IPS DF 6.9 (cell line): ENCODE data around the gene NLK.
"Not testable (repeated sequence)": the region's sequence is repeated elsewhere in the genome, so short reads cannot be mapped to it uniquely, and the experiment has no call there.

Experiments
- DNase-seq: peaks from one replicate; pipeline ENCODE4 v3.0.0-alpha.2; 2013; ENCODE audit warnings: low read depth, low spot score
- H3K27ac ChIP-seq: one replicate; pipeline ENCODE4 v1.5.1; 2013; ENCODE audit warnings: low read length, control low read depth
- H3K27me3 ChIP-seq: 2 replicates; pipeline ENCODE4 v1.6.1; 2013; ENCODE audit warnings: mild to moderate bottlenecking, low read length; ENCODE audit not compliant: control insufficient read depth, insufficient read depth
- H3K36me3 ChIP-seq: 2 replicates; pipeline ENCODE4 v1.6.1; 2013; ENCODE audit warnings: low read length; ENCODE audit not compliant: control insufficient read depth, insufficient read depth
- H3K4me1 ChIP-seq: 2 replicates; pipeline ENCODE4 v1.6.1; 2013; ENCODE audit warnings: low read length; ENCODE audit not compliant: control insufficient read depth, insufficient read depth
- H3K4me3 ChIP-seq: 2 replicates; pipeline ENCODE4 v1.5.1; 2013; ENCODE audit warnings: mild to moderate bottlenecking, low read length
- H3K9me3 ChIP-seq: 2 replicates; pipeline ENCODE4 v1.6.1; 2013; ENCODE audit warnings: low read length, inconsistent platforms; ENCODE audit not compliant: control insufficient read depth, insufficient read depth
- WGBS: extraction: QIAGEN DNeasy Blood & Tissue Kit; methylation state at CpG from one replicate; pipeline ENCODE4 v1.1.7; 2013; ENCODE audit warnings: mixed read lengths, missing lambda C conversion rate; ENCODE audit not compliant: insufficient read length, insufficient coverage; 5-methylcytosine and 5-hydroxymethylcytosine counted together

The NLK gene

GRCh38 chr17:28042657-28042720 is at the start of gene NLK:
Gene NLK (plus strand): TSS chr17:28042677. CDS start chr17:28042874, 197 bp downstream.
- no CpG with 5 or more reads among the region's 1 CpG for WGBS
- Histone ChIP-seq H3K4me3 (peak within 1 kb of the TSS; percentile 81), H3K27me3 (no peaks in the 10 kb centered on the region), H3K9me3 (no peaks in the 10 kb centered on the region), H3K4me1 (peaks cover 5% of the 10 kb centered on the region), H3K27ac (no peak within 1 kb of the TSS), H3K36me3 (no peaks in the 10 kb centered on the region; the same call in 1 of the 2 replicates)
- DNase-seq, result no peak

GRCh38 chr17:27993161-27993695 is 49.2 kb upstream of the NLK start:
- no peaks in the 10 kb centered on the region for H3K9me3 ChIP-seq
- no peak overlapping the region for H3K27ac ChIP-seq
- WGBS, result no CpG with 5 or more reads among the region's 3 CpGs
- H3K27me3 ChIP-seq, result no peaks in the 10 kb centered on the region; the same call in 1 of the 2 replicates
- no peaks in the 10 kb centered on the region for H3K36me3 ChIP-seq
- H3K4me1 ChIP-seq, result no peaks in the 10 kb centered on the region
- no peak for DNase-seq
- H3K4me3 ChIP-seq, result no peak overlapping the region

- Histone ChIP-seq H3K27me3 (no peaks in the 10 kb centered on the region; the same call in 1 of the 2 replicates), H3K36me3 (no peaks in the 10 kb centered on the region), H3K4me3 (no peak overlapping the region), H3K4me1 (no peaks in the 10 kb centered on the region), H3K9me3 (no peaks in the 10 kb centered on the region), H3K27ac (no peak overlapping the region)
- DNase-seq, result no peak
- no CpG with 5 or more reads among the region's 7 CpGs for WGBS
Observed at GRCh38 chr17:27993723-27994310, 48.7 kb upstream of the NLK start.

GRCh38 chr17:27994586-27994985 is 47.9 kb upstream of the NLK start:
- no peak for DNase-seq
- H3K4me1 ChIP-seq, result no peaks in the 10 kb centered on the region
- no peaks in the 10 kb centered on the region for H3K9me3 ChIP-seq
- H3K4me3 ChIP-seq, result no peak overlapping the region
- no peaks in the 10 kb centered on the region; the same call in 1 of the 2 replicates for H3K27me3 ChIP-seq
- no CpG with 5 or more reads among the region's 1 CpG for WGBS
- H3K36me3 ChIP-seq, result no peaks in the 10 kb centered on the region
- no peak overlapping the region for H3K27ac ChIP-seq

- no peak overlapping the region for H3K27ac ChIP-seq
- H3K36me3 ChIP-seq, result no peaks in the 10 kb centered on the region
- H3K4me1 ChIP-seq, result no peaks in the 10 kb centered on the region
- no CpG with 5 or more reads among the region's 1 CpG for WGBS
- DNase-seq, result no peak
- H3K27me3 ChIP-seq, result no peaks in the 10 kb centered on the region; the same call in 1 of the 2 replicates
- no peak overlapping the region for H3K4me3 ChIP-seq
- no peaks in the 10 kb centered on the region for H3K9me3 ChIP-seq
Observed at GRCh38 chr17:27995554-27995953, 46.9 kb upstream of the NLK start.

GRCh38 chr17:27996202-27997043 is 46.1 kb upstream of the NLK start:
- H3K27ac ChIP-seq, result no peak overlapping the region
- H3K27me3 ChIP-seq, result no peaks in the 10 kb centered on the region; the same call in 1 of the 2 replicates
- H3K4me3 ChIP-seq, result no peak overlapping the region
- no peaks in the 10 kb centered on the region for H3K36me3 ChIP-seq
- no peaks in the 10 kb centered on the region for H3K9me3 ChIP-seq
- DNase-seq, result no peak
- no peaks in the 10 kb centered on the region for H3K4me1 ChIP-seq
- no CpG with 5 or more reads among the region's 12 CpGs for WGBS

GRCh38 chr17:27997044-27997401 is 45.5 kb upstream of the NLK start:
- H3K27ac ChIP-seq, result no peak overlapping the region
- no peaks in the 10 kb centered on the region for H3K36me3 ChIP-seq
- H3K4me1 ChIP-seq, result no peaks in the 10 kb centered on the region
- H3K9me3 ChIP-seq, result no peaks in the 10 kb centered on the region; the same call in 1 of the 2 replicates
- DNase-seq, result no peak
- H3K4me3 ChIP-seq, result no peak overlapping the region
- H3K27me3 ChIP-seq, result no peaks in the 10 kb centered on the region; the same call in 1 of the 2 replicates

GRCh38 chr17:27997522-27997921 is 45.0 kb upstream of the NLK start:
- H3K4me1 ChIP-seq, result no peaks in the 10 kb centered on the region
- WGBS, result no CpG with 5 or more reads among the region's 3 CpGs
- no peaks in the 10 kb centered on the region; the same call in 1 of the 2 replicates for H3K9me3 ChIP-seq
- no peaks in the 10 kb centered on the region; the same call in 1 of the 2 replicates for H3K27me3 ChIP-seq
- H3K36me3 ChIP-seq, result no peaks in the 10 kb centered on the region
- no peak overlapping the region for H3K4me3 ChIP-seq
- DNase-seq, result no peak
- H3K27ac ChIP-seq, result no peak overlapping the region

GRCh38 chr17:28001149-28001548 is 41.3 kb upstream of the NLK start:
- no peak overlapping the region for H3K4me3 ChIP-seq
- no peaks in the 10 kb centered on the region; the same call in 1 of the 2 replicates for H3K9me3 ChIP-seq
- no peaks in the 10 kb centered on the region for H3K36me3 ChIP-seq
- no peak for DNase-seq
- no peak overlapping the region for H3K27ac ChIP-seq
- no peaks in the 10 kb centered on the region for H3K4me1 ChIP-seq
- WGBS, result no CpG with 5 or more reads among the region's 3 CpGs
- H3K27me3 ChIP-seq, result no peaks in the 10 kb centered on the region; the same call in 1 of the 2 replicates

- no peaks in the 10 kb centered on the region; the same call in 1 of the 2 replicates for H3K27me3 ChIP-seq
- H3K9me3 ChIP-seq, result no peaks in the 10 kb centered on the region; the same call in 1 of the 2 replicates
- no peak overlapping the region for H3K4me3 ChIP-seq
- H3K4me1 ChIP-seq, result no peaks in the 10 kb centered on the region
- H3K27ac ChIP-seq, result no peak overlapping the region
- no peak for DNase-seq
- no CpG with 5 or more reads among the region's 2 CpGs for WGBS
- no peaks in the 10 kb centered on the region for H3K36me3 ChIP-seq
Observed at GRCh38 chr17:28004344-28004743, 38.1 kb upstream of the NLK start.

GRCh38 chr17:28007925-28008324 is 34.6 kb upstream of the NLK start:
- DNase-seq, H3K4me3 ChIP-seq, H3K9me3 ChIP-seq, H3K27me3 ChIP-seq, H3K27ac ChIP-seq, H3K4me1 ChIP-seq, H3K36me3 ChIP-seq: not testable (repeated sequence)
- WGBS, result no CpG with 5 or more reads among the region's 4 CpGs
